Left ventricle myocardium inferior (tissue), 1 donor: ENCODE results near the gene TMUB2. TPM values are rescaled to one million over a fixed set of nuclear protein-coding genes. Genes with fewer than 3 reads are reported as not detected.

Source experiments
- DNase-seq: peaks from one replicate; pipeline ENCODE4 v3.0.0-alpha.2; 2020
- H3K27ac ChIP-seq: fragments of 200-600 bp; replicated peaks from 2 replicates; pipeline ENCODE4 v1.8.0; 2021
- H3K27me3 ChIP-seq: fragments of 200-600 bp; 2 replicates; pipeline ENCODE4 v1.8.0; 2021; ENCODE audit warnings: low read depth
- H3K36me3 ChIP-seq: fragments of 200-600 bp; 2 replicates; pipeline ENCODE4 v1.8.0; 2021
- H3K4me1 ChIP-seq: fragments of 200-600 bp; 2 replicates; pipeline ENCODE4 v1.8.0; 2021
- H3K4me3 ChIP-seq: fragments of 200-600 bp; 2 replicates; pipeline ENCODE4 v1.8.0; 2021; ENCODE audit warnings: mild to moderate bottlenecking, moderate library complexity
- H3K9me3 ChIP-seq: fragments of 200-600 bp; replicated peaks from 2 replicates; pipeline ENCODE4 v1.8.0; 2021
- CTCF ChIP-seq: fragments of 200-600 bp; IDR thresholded peaks from 2 replicates; pipeline ENCODE4 v1.8.0; 2021; ENCODE audit warnings: antibody characterized with exemption, mild to moderate bottlenecking, borderline replicate concordance
- intact Hi-C: fragments of 100-400 bp; cut with micrococcal nuclease; formaldehyde crosslinking; loops from one replicate; pipeline ENCODE4 v1.11.0; 2022
- total RNA-seq: library from RNA; stranded (reverse); fragmentation: NEBNext Ultra II Directional; extraction: Animal tissue kit (Norgen Biotek cat#: 25700); gene quantifications from one replicate; pipeline ENCODE4 v1.2.1, GENCODE V29; 2021
- donor health status: DM: no; HTN: yes; CAD: no; lungs with severe emphysema.

TMUB2 gene
- total RNA-seq, 1 donor from 2014 or later, result 20.9 TPM

GRCh38 chr17:44222112-44222869 lies 35.5 kb downstream of the TMUB2 start:
- TF ChIP-seq CTCF, result peak; percentile 51
- DNase-seq, result peak; percentile 80

GRCh38 chr17:44223541-44224071 lies 36.8 kb downstream of the TMUB2 start:
- Histone ChIP-seq H3K27ac (peak overlapping the region; percentile 100), H3K27me3 (no peaks in the 10 kb centered on the region), H3K4me3 (no peak overlapping the region), H3K36me3 (no peaks in the 10 kb centered on the region), H3K9me3 (no peaks in the 10 kb centered on the region), H3K4me1 (peaks cover 45% of the 10 kb centered on the region)
- intact Hi-C loops, result no loop called here
- DNase-seq, result no peak
- TF ChIP-seq CTCF, result no peak

More at GRCh38 chr17:44222112-44222869, 35.5 kb downstream of the TMUB2 start:
- Histone ChIP-seq H3K27me3 (no peaks in the 10 kb centered on the region), H3K4me3 (peak overlapping the region; percentile 84), H3K9me3 (no peaks in the 10 kb centered on the region), H3K36me3 (peaks cover 1% of the 10 kb centered on the region), H3K4me1 (peaks cover 55% of the 10 kb centered on the region), H3K27ac (peak overlapping the region; percentile 100)
- intact Hi-C loops, result no loop called here

GRCh38 chr17:44229090-44229489 lies 42.3 kb downstream of the TMUB2 start:
- Histone ChIP-seq H3K27me3 (no peaks in the 10 kb centered on the region), H3K4me1 (peaks cover 15% of the 10 kb centered on the region), H3K4me3 (no peak overlapping the region), H3K9me3 (no peaks in the 10 kb centered on the region), H3K27ac (no peak overlapping the region), H3K36me3 (no peaks in the 10 kb centered on the region)
- DNase-seq, result no peak
- TF ChIP-seq CTCF, result no peak
- intact Hi-C loops, result no loop called here

GRCh38 chr17:44230140-44230539 lies 43.4 kb downstream of the TMUB2 start:
- H3K27ac ChIP-seq, result peak overlapping the region; percentile 50
- no peak for TF ChIP-seq CTCF
- no peaks in the 10 kb centered on the region for H3K9me3 ChIP-seq
- H3K4me3 ChIP-seq, result no peak overlapping the region
- DNase-seq, result no peak
- no peaks in the 10 kb centered on the region for H3K27me3 ChIP-seq
- no peaks in the 10 kb centered on the region for H3K36me3 ChIP-seq
- peaks cover 17% of the 10 kb centered on the region for H3K4me1 ChIP-seq
- intact Hi-C loops, result no loop called here

- intact Hi-C loops, result no loop called here
- Histone ChIP-seq H3K27me3 (no peaks in the 10 kb centered on the region), H3K36me3 (no peaks in the 10 kb centered on the region), H3K4me1 (peaks cover 22% of the 10 kb centered on the region), H3K9me3 (no peaks in the 10 kb centered on the region), H3K4me3 (no peak overlapping the region), H3K27ac (no peak overlapping the region)
- no peak for DNase-seq
- TF ChIP-seq CTCF, result no peak
These were observed 45.3 kb downstream of the TMUB2 start for GRCh38 chr17:44232061-44232460.
